Osteoblast (primary cell): ENCODE data around the gene PHF21A. TPM values are rescaled to one million over a fixed set of nuclear protein-coding genes. Genes with fewer than 3 reads are reported as not detected.

Experiments
- DNase-seq: peaks from one replicate; pipeline ENCODE4 v3.0.0; 2011; ENCODE audit warnings: low spot score, mixed read lengths; ENCODE audit not compliant: insufficient read length; ENCODE audit errors: missing footprints
- H2AFZ ChIP-seq: 2 replicates; pipeline ENCODE4 v1.6.0; 2011; ENCODE audit warnings: mild to moderate bottlenecking, low read length
- H3K27ac ChIP-seq: 2 replicates; pipeline ENCODE4 v1.5.1; 2011; ENCODE audit warnings: mild to moderate bottlenecking, low read depth, low read length, moderate library complexity
- H3K27me3 ChIP-seq: 2 replicates; pipeline ENCODE4 v1.6.0; 2012; ENCODE audit warnings: mild to moderate bottlenecking, control low read depth, inconsistent platforms, low read length, moderate library complexity; ENCODE audit not compliant: insufficient read depth
- H3K36me3 ChIP-seq: 2 replicates; pipeline ENCODE4 v1.5.1; 2011; ENCODE audit warnings: mild to moderate bottlenecking, low read length, control low read depth, moderate library complexity; ENCODE audit not compliant: insufficient read depth
- H3K4me1 ChIP-seq: 2 replicates; pipeline ENCODE4 v1.5.1; 2011; ENCODE audit warnings: mild to moderate bottlenecking, low read length, control low read depth, moderate library complexity; ENCODE audit not compliant: insufficient read depth
- H3K4me2 ChIP-seq: 2 replicates; pipeline ENCODE4 v1.6.0; 2011; ENCODE audit warnings: mild to moderate bottlenecking, low read length; ENCODE audit not compliant: insufficient read depth
- H3K4me3 ChIP-seq: fragments of 200-600 bp; sonication (generic); 3 replicates; pipeline ENCODE4 v1.5.1; 2012; ENCODE audit warnings: mild to moderate bottlenecking, low read length, inconsistent platforms; ENCODE audit not compliant: insufficient read depth
- H3K79me2 ChIP-seq: 2 replicates; pipeline ENCODE4 v1.6.0; 2012; ENCODE audit warnings: mild to moderate bottlenecking, low read length, control low read depth, inconsistent platforms; ENCODE audit not compliant: insufficient read depth
- H3K9me3 ChIP-seq: 2 replicates; pipeline ENCODE4 v1.5.1; 2011; ENCODE audit warnings: low read depth, low read length, control low read depth
- H4K20me1 ChIP-seq: 2 replicates; pipeline ENCODE4 v1.6.0; 2012; ENCODE audit warnings: mild to moderate bottlenecking, low read length, control low read depth; ENCODE audit not compliant: insufficient read depth
- CTCF ChIP-seq: IDR thresholded peaks from 2 replicates; pipeline ENCODE4 v1.5.1; 2011; ENCODE audit warnings: mild to moderate bottlenecking, low read depth, low read length, moderate library complexity; ENCODE audit errors: extremely low read depth
- total RNA-seq: library from RNA; depleted of rRNA; stranded (reverse); fragments of >200 nt; gene quantifications from 2 replicates; pipeline ENCODE4 v1.2.3, GENCODE V29; 2012

PHF21A gene
- total RNA-seq, 1 donor = 26.4 TPM

DNA sequence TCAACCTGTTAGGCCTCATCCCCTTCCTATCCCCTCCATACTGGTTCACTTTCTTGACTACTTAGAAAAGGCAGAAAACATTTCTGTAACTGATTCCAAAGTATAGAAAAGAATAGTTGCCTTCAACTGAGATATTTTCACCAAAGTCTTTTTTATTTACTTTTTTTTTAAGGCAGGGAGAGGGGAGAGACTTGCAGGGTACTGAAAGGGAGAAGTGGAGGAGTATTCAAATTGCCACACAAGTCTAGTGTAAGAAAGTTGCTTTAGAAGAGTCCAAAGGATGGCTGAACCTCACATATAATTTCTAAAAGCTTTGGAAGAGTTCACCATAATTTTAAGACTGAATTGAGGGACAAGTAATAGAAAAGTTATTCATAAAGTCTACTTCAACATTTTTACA, 6.3 kb downstream of the PHF21A start:
- peaks cover 12% of the 10 kb centered on the region for H3K4me1 ChIP-seq
- H2AFZ ChIP-seq = no peak overlapping the region
- no peak overlapping the region for H3K4me3 ChIP-seq
- no peaks in the 10 kb centered on the region for H3K9me3 ChIP-seq
- H3K27me3 ChIP-seq = no peaks in the 10 kb centered on the region
- no peak overlapping the region for H3K4me2 ChIP-seq
- peaks cover 89% of the 10 kb centered on the region for H3K79me2 ChIP-seq
- H3K27ac ChIP-seq = no peak overlapping the region
- DNase-seq = no peak
- H3K36me3 ChIP-seq = no peaks in the 10 kb centered on the region
- peaks cover 33% of the 10 kb centered on the region for H4K20me1 ChIP-seq
- no peak for TF ChIP-seq CTCF

GRCh38 chr11:46114378-46114777, 6.9 kb downstream of the PHF21A start:
- H4K20me1 ChIP-seq = peaks cover 33% of the 10 kb centered on the region

GRCh38 chr11:46112961-46113607, 8.2 kb downstream of the PHF21A start:
- H3K79me2 ChIP-seq = peaks cover 81% of the 10 kb centered on the region
- no peaks in the 10 kb centered on the region for H3K36me3 ChIP-seq
- H4K20me1 ChIP-seq = peaks cover 36% of the 10 kb centered on the region
- H3K27ac ChIP-seq = no peak overlapping the region
- DNase-seq = peak; percentile 91
- no peaks in the 10 kb centered on the region for H3K4me1 ChIP-seq
- no peaks in the 10 kb centered on the region for H3K27me3 ChIP-seq
- no peak for TF ChIP-seq CTCF
- no peak overlapping the region for H2AFZ ChIP-seq
- no peak overlapping the region for H3K4me3 ChIP-seq
- no peaks in the 10 kb centered on the region for H3K9me3 ChIP-seq
- H3K4me2 ChIP-seq = peak overlapping the region; percentile 34

More at GRCh38 chr11:46114378-46114777, 6.9 kb downstream of the PHF21A start:
- no peak for DNase-seq
- Histone ChIP-seq H3K36me3 (no peaks in the 10 kb centered on the region), H3K4me1 (peaks cover 12% of the 10 kb centered on the region), H3K79me2 (peaks cover 86% of the 10 kb centered on the region), H3K4me3 (no peak overlapping the region), H2AFZ (no peak overlapping the region), H3K27ac (no peak overlapping the region), H3K9me3 (no peaks in the 10 kb centered on the region), H3K4me2 (no peak overlapping the region), H3K27me3 (no peaks in the 10 kb centered on the region)
- TF ChIP-seq CTCF = no peak

DNA sequence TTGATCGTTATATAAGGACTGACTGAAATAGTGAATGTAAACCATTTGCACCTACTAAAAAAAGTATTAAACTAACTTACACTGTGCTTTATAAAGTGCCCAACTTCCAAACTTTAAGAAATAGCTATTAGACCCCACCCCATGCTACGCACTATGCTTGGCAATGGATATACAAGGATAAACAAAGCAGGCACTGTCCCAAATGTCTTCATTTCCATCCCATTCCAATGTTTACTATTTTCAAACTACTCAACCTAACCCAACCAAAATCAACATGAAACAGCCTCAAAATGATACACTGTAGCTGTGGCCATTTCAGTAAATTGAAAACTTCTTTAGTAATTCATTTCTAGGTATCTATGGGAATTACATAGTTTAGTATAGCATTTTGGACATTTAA, 12.5 kb downstream of the PHF21A start:
- Histone ChIP-seq H4K20me1 (peaks cover 38% of the 10 kb centered on the region), H3K79me2 (peaks cover 64% of the 10 kb centered on the region)

More for the DNA sequence above, 12.5 kb downstream of the PHF21A start:
- no peak for TF ChIP-seq CTCF
- Histone ChIP-seq H3K9me3 (no peaks in the 10 kb centered on the region), H3K4me2 (no peak overlapping the region), H3K27ac (no peak overlapping the region), H2AFZ (no peak overlapping the region), H3K27me3 (no peaks in the 10 kb centered on the region), H3K4me3 (no peak overlapping the region), H3K36me3 (no peaks in the 10 kb centered on the region), H3K4me1 (peaks cover 5% of the 10 kb centered on the region)
- no peak for DNase-seq
